Ishikawa (cell line): Measurements from ENCODE around the gene PRCC.

Source experiments
- CEBPB ChIP-seq: IDR thresholded peaks from 2 replicates; pipeline ENCODE4 v1.6.1; 2012
- CREB1 ChIP-seq: IDR thresholded peaks from 2 replicates; pipeline ENCODE4 v1.6.1; 2012; ENCODE audit warnings: low read depth
- EGR1 ChIP-seq: IDR thresholded peaks from 2 replicates; pipeline ENCODE4 v1.6.1; 2012
- EP300 ChIP-seq: IDR thresholded peaks from 2 replicates; pipeline ENCODE4 v1.6.1; 2012; ENCODE audit warnings: borderline replicate concordance
- MAX ChIP-seq: IDR thresholded peaks from 2 replicates; pipeline ENCODE4 v1.6.1; 2012
- NFIC ChIP-seq: IDR thresholded peaks from 2 replicates; pipeline ENCODE4 v1.6.1; 2012
- RAD21 ChIP-seq: IDR thresholded peaks from 2 replicates; pipeline ENCODE4 v1.6.1; 2012; ENCODE audit warnings: low read depth
- REST ChIP-seq: IDR thresholded peaks from 2 replicates; pipeline ENCODE4 v1.6.1; 2012; ENCODE audit warnings: low read depth, mild to moderate bottlenecking
- TAF1 ChIP-seq: IDR thresholded peaks from 2 replicates; pipeline ENCODE4 v1.6.1; 2012; ENCODE audit warnings: low read depth, mild to moderate bottlenecking
- TEAD4 ChIP-seq: IDR thresholded peaks from 2 replicates; pipeline ENCODE4 v1.6.1; 2012
- USF1 ChIP-seq: IDR thresholded peaks from 2 replicates; pipeline ENCODE4 v1.6.1; 2012

- TF ChIP-seq CEBPB (no peak), TEAD4 (no peak), RAD21 (no peak), TAF1 (no peak), MAX (no peak), EGR1 (no peak), USF1 (no peak), CREB1 (no peak), REST (no peak), NFIC (no peak), EP300 (no peak)
Measured at GRCh38 chr1:156738407-156738806, 28.9 kb upstream of the PRCC start.
